Gastroesophageal sphincter (tissue), 3 donors: ENCODE measurements around the gene MORF4L2.

Experiments used
- POLR2A ChIP-seq, 2 donors: fragments of 450-650 bp; IDR thresholded peaks; one replicate each; pipeline ENCODE4 v1.6.1; 2017; ENCODE audit warnings: antibody characterized with exemption in 2 of 2, mild to moderate bottlenecking in 2 of 2, moderate library complexity in 1 of 2
- POLR2AphosphoS5 ChIP-seq: sonication (generic); formaldehyde crosslinking; IDR thresholded peaks from one replicate; pipeline ENCODE4 v1.6.1; 2017; ENCODE audit warnings: antibody characterized with exemption
- TF ChIP-seq, protein P1 (sequence below), 4 experiments: fragments of 200-600 bp in 2 of 4; fragments of 450-650 bp in 2 of 4; sonication (generic) in 1 of 4; IDR thresholded peaks; one replicate each; pipeline ENCODE4 v1.5.1; 2017 to 2019; ENCODE audit warnings: antibody characterized with exemption in 4 of 4, mild to moderate bottlenecking in 2 of 4, moderate library complexity in 2 of 4

- TF ChIP-seq, protein P1, sequence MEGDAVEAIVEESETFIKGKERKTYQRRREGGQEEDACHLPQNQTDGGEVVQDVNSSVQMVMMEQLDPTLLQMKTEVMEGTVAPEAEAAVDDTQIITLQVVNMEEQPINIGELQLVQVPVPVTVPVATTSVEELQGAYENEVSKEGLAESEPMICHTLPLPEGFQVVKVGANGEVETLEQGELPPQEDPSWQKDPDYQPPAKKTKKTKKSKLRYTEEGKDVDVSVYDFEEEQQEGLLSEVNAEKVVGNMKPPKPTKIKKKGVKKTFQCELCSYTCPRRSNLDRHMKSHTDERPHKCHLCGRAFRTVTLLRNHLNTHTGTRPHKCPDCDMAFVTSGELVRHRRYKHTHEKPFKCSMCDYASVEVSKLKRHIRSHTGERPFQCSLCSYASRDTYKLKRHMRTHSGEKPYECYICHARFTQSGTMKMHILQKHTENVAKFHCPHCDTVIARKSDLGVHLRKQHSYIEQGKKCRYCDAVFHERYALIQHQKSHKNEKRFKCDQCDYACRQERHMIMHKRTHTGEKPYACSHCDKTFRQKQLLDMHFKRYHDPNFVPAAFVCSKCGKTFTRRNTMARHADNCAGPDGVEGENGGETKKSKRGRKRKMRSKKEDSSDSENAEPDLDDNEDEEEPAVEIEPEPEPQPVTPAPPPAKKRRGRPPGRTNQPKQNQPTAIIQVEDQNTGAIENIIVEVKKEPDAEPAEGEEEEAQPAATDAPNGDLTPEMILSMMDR (IDR thresholded peaks at IDR 0.05) = no peak
- no peak for TF ChIP-seq POLR2A (IDR thresholded peaks at IDR 0.05)
- TF ChIP-seq POLR2AphosphoS5 = no peak
Measured at GRCh38 chrX:103699243-103699642, 12.7 kb upstream of the MORF4L2 start.
